Measurements from ENCODE around the gene ATF6.

The ATF6 gene

GRCh38 chr1:161772397-161772796, 6.3 kb downstream of the ATF6 start:
- Histone ChIP-seq H3K4me1 (peaks cover 2% of the 10 kb centered on the region; the same call in 1 of the 2 replicates), H3K4me3 (no peak overlapping the region), H3K9me3 (no peaks in the 10 kb centered on the region), H3K36me3 (replicated peaks) (0 out of 2 replicates have a peak, but pooled peaks cover 3% of the 10 kb centered on the region), H3K27me3 (ENCODE audit: low read depth) (no peaks in the 10 kb centered on the region)
- in situ Hi-C loops (cut with MboI; ENCODE audit: low sequenced_read_pairs) = no loop called here
- no peak for DNase-seq (ENCODE audit: low spot score in 2 of 2)

DNA sequence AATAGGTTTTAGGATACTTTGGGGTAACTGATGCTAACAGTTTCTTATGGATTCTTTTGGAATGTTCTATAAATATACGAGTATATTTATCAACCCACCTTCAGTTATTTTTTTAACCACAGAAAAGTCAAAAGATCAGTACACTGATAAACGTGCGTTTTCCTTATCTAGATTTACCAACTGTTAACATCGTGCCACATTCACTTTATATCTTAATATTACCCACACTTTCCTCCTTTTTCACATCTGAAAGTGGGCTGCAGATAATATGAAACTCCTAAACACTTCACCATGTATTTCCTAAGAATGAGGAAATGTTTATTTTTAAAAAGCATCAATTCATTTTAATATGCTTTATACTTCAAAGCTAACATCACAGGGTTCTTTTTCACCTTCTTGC, 7.7 kb downstream of the ATF6 start:
- H3K36me3 ChIP-seq (replicated peaks) = 0 out of 2 replicates have a peak, but pooled peaks cover 3% of the 10 kb centered on the region
- in situ Hi-C loops (cut with MboI; ENCODE audit: low sequenced_read_pairs) = no loop called here
- DNase-seq (ENCODE audit: low spot score in 2 of 2) = no peak
- no peaks in the 10 kb centered on the region; the same call in 1 of the 2 replicates for H3K4me1 ChIP-seq
- no peaks in the 10 kb centered on the region for H3K27me3 ChIP-seq (ENCODE audit: low read depth)
- no peak overlapping the region for H3K4me3 ChIP-seq
- no peaks in the 10 kb centered on the region for H3K9me3 ChIP-seq

DNA sequence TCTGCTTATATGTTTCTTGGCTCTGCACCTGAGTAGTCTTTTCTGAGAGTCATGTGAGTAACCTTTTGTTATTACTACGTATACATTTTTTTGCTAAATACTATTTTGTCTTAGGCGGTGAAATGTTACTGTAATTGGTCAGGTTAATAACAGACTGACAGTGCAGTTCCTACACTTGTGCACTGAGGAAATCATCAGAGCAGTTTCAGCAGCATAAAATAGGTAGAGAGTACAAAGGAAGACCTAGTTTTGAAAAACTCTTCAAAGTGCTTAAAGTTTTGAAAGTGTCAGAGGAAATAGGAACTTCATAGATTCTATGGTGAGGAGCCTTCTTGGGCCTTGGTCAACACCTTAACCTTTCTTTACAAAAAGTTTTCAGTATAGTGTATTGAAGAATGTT, 11.1 kb downstream of the ATF6 start:
- in situ Hi-C loops (cut with MboI; ENCODE audit: low sequenced_read_pairs) = no loop called here
- Histone ChIP-seq H3K4me1 (no peaks in the 10 kb centered on the region), H3K9me3 (no peaks in the 10 kb centered on the region), H3K27me3 (ENCODE audit: low read depth) (no peaks in the 10 kb centered on the region), H3K36me3 (replicated peaks) (no peaks in the 10 kb centered on the region; the same call in 1 of the 2 replicates), H3K4me3 (no peak overlapping the region)
- no peak for DNase-seq (ENCODE audit: low spot score in 2 of 2)

DNA sequence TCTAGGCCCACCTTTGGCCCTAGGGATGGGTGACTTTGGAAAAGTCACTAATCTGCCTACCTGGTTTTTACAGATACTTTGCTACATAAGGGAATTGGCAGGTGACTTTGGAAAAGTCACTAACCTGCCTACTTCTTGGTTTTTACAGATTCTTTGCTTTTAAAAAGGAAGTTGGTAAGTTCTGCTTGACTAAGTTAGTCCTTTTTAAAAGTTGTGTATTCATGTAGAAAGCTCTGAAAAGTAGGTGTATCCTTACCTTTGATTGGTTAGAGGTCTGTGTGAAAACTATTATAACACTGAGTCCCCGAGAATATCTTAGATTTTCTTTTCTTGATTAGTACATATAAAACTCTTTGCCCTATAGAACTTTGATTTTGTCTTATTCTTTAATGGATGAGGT, 12.4 kb downstream of the ATF6 start:
- in situ Hi-C loops (cut with MboI; ENCODE audit: low sequenced_read_pairs) = no loop called here
- no peaks in the 10 kb centered on the region; the same call in 1 of the 2 replicates for H3K36me3 ChIP-seq (replicated peaks)
- no peaks in the 10 kb centered on the region for H3K27me3 ChIP-seq (ENCODE audit: low read depth)
- no peak for DNase-seq (ENCODE audit: low spot score in 2 of 2)
- no peaks in the 10 kb centered on the region for H3K4me1 ChIP-seq
- H3K4me3 ChIP-seq = no peak overlapping the region
- H3K9me3 ChIP-seq = no peaks in the 10 kb centered on the region

GRCh38 chr1:161779393-161779792, 13.3 kb downstream of the ATF6 start:
- Histone ChIP-seq H3K36me3 (replicated peaks) (no peaks in the 10 kb centered on the region; the same call in 1 of the 2 replicates), H3K4me1 (no peaks in the 10 kb centered on the region), H3K27me3 (ENCODE audit: low read depth) (no peaks in the 10 kb centered on the region), H3K4me3 (no peak overlapping the region), H3K9me3 (no peaks in the 10 kb centered on the region)
- in situ Hi-C loops (cut with MboI; ENCODE audit: low sequenced_read_pairs) = no loop called here
- DNase-seq (ENCODE audit: low spot score in 2 of 2) = no peak

GRCh38 chr1:161781995-161782394, 15.9 kb downstream of the ATF6 start:
- no peak overlapping the region for H3K4me3 ChIP-seq
- H3K27me3 ChIP-seq (ENCODE audit: low read depth) = no peaks in the 10 kb centered on the region
- peaks cover 8% of the 10 kb centered on the region for H3K36me3 ChIP-seq (replicated peaks)
- in situ Hi-C loops (cut with MboI; ENCODE audit: low sequenced_read_pairs) = no loop called here
- H3K4me1 ChIP-seq = no peaks in the 10 kb centered on the region
- DNase-seq (ENCODE audit: low spot score in 2 of 2) = no peak
- no peaks in the 10 kb centered on the region for H3K9me3 ChIP-seq

GRCh38 chr1:161782886-161783285, 16.8 kb downstream of the ATF6 start:
- in situ Hi-C loops (cut with MboI; ENCODE audit: low sequenced_read_pairs) = no loop called here
- Histone ChIP-seq H3K9me3 (no peaks in the 10 kb centered on the region), H3K4me3 (no peak overlapping the region), H3K27me3 (ENCODE audit: low read depth) (no peaks in the 10 kb centered on the region), H3K4me1 (no peaks in the 10 kb centered on the region), H3K36me3 (replicated peaks) (peaks cover 8% of the 10 kb centered on the region)
- no peak for DNase-seq (ENCODE audit: low spot score in 2 of 2)

DNA sequence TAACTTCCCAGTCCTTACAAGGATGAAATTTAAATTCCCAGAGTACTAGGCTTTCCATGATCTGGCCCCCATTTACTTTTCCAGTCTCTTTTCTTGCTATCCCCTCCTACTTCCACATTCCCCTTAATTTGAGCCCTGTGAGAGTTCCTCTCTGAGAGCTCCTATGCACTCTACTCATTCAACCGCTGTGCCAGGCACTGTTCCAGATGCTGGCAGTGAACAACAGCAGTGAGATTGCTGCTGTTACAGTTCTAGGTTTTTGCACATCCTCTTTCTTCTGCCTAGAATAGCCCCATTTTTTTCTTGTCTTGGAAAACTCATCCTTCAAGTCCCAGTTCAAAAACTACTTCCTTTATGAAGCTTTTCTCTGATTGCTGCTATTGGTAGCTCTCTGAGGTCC, 18.8 kb downstream of the ATF6 start:
- DNase-seq (ENCODE audit: low spot score in 2 of 2) = no peak
- Histone ChIP-seq H3K4me1 (no peaks in the 10 kb centered on the region; the same call in 1 of the 2 replicates), H3K4me3 (no peak overlapping the region), H3K36me3 (replicated peaks) (peaks cover 10% of the 10 kb centered on the region), H3K9me3 (no peaks in the 10 kb centered on the region), H3K27me3 (ENCODE audit: low read depth) (no peaks in the 10 kb centered on the region)
- in situ Hi-C loops (cut with MboI; ENCODE audit: low sequenced_read_pairs) = no loop called here

DNA sequence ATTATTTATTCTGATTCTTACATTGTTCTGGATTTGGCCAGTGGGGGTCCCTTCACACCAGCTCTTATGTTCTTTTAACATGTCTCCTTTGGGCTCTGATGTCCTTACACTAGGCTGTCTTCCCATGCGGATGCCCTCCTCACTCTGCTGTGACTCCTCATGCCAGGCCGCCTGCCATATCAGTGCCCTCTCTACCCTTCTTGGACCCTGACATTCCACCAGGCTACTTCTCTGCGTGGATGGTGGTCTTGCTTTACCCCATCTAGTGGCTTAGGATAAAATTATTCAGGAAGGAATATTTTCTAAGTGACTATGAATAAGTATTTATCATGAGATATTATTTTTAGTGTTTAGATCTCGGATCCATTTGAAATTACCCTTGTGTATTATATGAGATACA, 21.2 kb downstream of the ATF6 start:
- Histone ChIP-seq H3K4me1 (no peaks in the 10 kb centered on the region; the same call in 1 of the 2 replicates), H3K4me3 (no peak overlapping the region), H3K27me3 (ENCODE audit: low read depth) (no peaks in the 10 kb centered on the region), H3K9me3 (no peaks in the 10 kb centered on the region), H3K36me3 (replicated peaks) (peaks cover 16% of the 10 kb centered on the region)
- in situ Hi-C loops (cut with MboI; ENCODE audit: low sequenced_read_pairs) = no loop called here
- no peak for DNase-seq (ENCODE audit: low spot score in 2 of 2)

GRCh38 chr1:161790587-161791317, 24.6 kb downstream of the ATF6 start:
- peaks cover 36% of the 10 kb centered on the region for H3K36me3 ChIP-seq (replicated peaks)
- H3K27me3 ChIP-seq (ENCODE audit: low read depth) = no peaks in the 10 kb centered on the region
- DNase-seq (ENCODE audit: low spot score in 2 of 2) = no peak
- in situ Hi-C loops (cut with MboI; ENCODE audit: low sequenced_read_pairs) = no loop called here
- H3K4me1 ChIP-seq = no peaks in the 10 kb centered on the region; the same call in 1 of the 2 replicates
- H3K4me3 ChIP-seq = no peak overlapping the region
- no peaks in the 10 kb centered on the region for H3K9me3 ChIP-seq

GRCh38 chr1:161791904-161792655, 26.0 kb downstream of the ATF6 start:
- no peak for DNase-seq (ENCODE audit: low spot score in 2 of 2)
- in situ Hi-C loops (cut with MboI; ENCODE audit: low sequenced_read_pairs) = no loop called here
- Histone ChIP-seq H3K9me3 (no peaks in the 10 kb centered on the region), H3K36me3 (replicated peaks) (peaks cover 32% of the 10 kb centered on the region), H3K4me1 (no peaks in the 10 kb centered on the region; the same call in 1 of the 2 replicates), H3K4me3 (no peak overlapping the region), H3K27me3 (ENCODE audit: low read depth) (no peaks in the 10 kb centered on the region)

DNA sequence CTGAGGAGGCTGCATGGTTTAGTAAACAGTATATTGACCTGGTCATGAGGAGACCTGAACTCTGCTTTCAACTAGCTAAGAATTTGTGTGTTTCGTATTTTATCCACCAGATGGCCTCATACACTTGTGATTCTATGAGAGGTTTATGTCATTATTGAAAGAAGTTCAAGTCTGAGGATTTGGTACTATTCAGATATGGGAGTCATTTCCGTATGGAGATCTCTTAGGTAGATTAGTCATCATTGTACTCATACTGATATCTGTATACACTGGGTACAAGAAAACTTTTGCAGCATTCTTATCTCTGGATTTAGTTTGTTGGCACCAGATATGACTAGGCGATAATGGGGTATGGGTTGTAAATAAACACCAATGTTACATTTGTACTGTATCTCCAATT, 26.6 kb downstream of the ATF6 start:
- no peaks in the 10 kb centered on the region; the same call in 1 of the 2 replicates for H3K4me1 ChIP-seq
- H3K9me3 ChIP-seq = no peaks in the 10 kb centered on the region
- in situ Hi-C loops (cut with MboI; ENCODE audit: low sequenced_read_pairs) = no loop called here
- peaks cover 38% of the 10 kb centered on the region for H3K36me3 ChIP-seq (replicated peaks)
- no peak overlapping the region for H3K4me3 ChIP-seq
- DNase-seq (ENCODE audit: low spot score in 2 of 2) = peak in 1 of 2 experiments; percentile 62
- no peaks in the 10 kb centered on the region for H3K27me3 ChIP-seq (ENCODE audit: low read depth)

DNA sequence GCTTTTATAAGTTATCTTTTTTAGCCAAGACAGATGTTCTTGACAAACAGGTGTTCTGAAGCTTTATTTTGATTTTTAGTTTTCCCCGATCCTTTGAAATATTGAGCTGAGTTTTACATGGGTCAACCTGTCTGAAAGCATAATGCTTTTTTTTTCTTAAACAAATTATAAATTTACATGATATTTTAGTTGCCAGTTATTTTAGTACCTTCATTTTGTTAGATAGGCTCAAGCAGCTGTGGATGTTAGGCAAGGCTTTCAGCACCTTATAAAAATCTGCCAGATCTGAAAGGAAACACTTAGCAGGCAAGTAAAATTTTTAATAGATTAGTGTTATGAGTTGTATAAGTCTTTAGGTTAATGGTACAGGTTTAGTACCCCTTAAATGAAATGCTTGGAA, 33.7 kb downstream of the ATF6 start:
- Histone ChIP-seq H3K4me1 (no peaks in the 10 kb centered on the region; the same call in none of the 2 replicates), H3K4me3 (no peak overlapping the region), H3K27me3 (ENCODE audit: low read depth) (no peaks in the 10 kb centered on the region), H3K9me3 (no peaks in the 10 kb centered on the region), H3K36me3 (replicated peaks) (peaks cover 17% of the 10 kb centered on the region)
- in situ Hi-C loops (cut with MboI; ENCODE audit: low sequenced_read_pairs) = no loop called here
- no peak for DNase-seq (ENCODE audit: low spot score in 2 of 2)

DNA sequence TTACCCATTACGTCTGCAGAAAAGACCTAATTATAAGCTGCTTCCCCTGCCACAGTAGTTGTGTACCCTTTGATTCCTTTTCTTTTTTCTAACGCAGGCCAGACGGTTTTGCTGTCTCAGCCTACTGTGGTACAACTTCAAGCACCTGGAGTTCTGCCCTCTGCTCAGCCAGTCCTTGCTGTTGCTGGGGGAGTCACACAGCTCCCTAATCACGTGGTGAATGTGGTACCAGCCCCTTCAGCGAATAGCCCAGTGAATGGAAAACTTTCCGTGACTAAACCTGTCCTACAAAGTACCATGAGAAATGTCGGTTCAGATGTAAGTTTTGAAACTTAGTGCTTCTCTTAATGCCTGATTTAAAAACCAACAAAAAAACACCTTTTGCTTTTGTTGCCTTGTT, 35.8 kb downstream of the ATF6 start:
- H3K36me3 ChIP-seq (replicated peaks) = peaks cover 12% of the 10 kb centered on the region
- H3K4me1 ChIP-seq = no peaks in the 10 kb centered on the region; the same call in none of the 2 replicates
- no peaks in the 10 kb centered on the region for H3K27me3 ChIP-seq (ENCODE audit: low read depth)
- DNase-seq (ENCODE audit: low spot score in 2 of 2) = no peak
- in situ Hi-C loops (cut with MboI; ENCODE audit: low sequenced_read_pairs) = no loop called here
- H3K4me3 ChIP-seq = no peak overlapping the region
- H3K9me3 ChIP-seq = no peaks in the 10 kb centered on the region
